Stomach (tissue), 4 donors: ENCODE data around the gene MAP6D1.

ENCODE experiments used
- CTCF ChIP-seq, 7 experiments: fragments of 450-650 bp in 4 of 7; fragments of 200-600 bp in 3 of 7; sonication (generic) in 3 of 7; IDR thresholded peaks; one replicate each; pipeline ENCODE4 v1.5.1; 2016 to 2019; ENCODE audit warnings: antibody characterized with exemption in 7 of 7, control low read depth in 2 of 7, mild to moderate bottlenecking in 1 of 7
- EP300 ChIP-seq: sonication (generic); formaldehyde crosslinking; IDR thresholded peaks from one replicate; pipeline ENCODE4 v1.6.1; 2017; ENCODE audit warnings: antibody characterized with exemption
- POLR2A ChIP-seq, 4 donors: fragments of 450-650 bp; IDR thresholded peaks; one replicate each; pipeline ENCODE4 v1.6.1; 2016; ENCODE audit warnings: antibody characterized with exemption in 4 of 4, control low read depth in 2 of 4, mild to moderate bottlenecking in 1 of 4, moderate library complexity in 1 of 4

GRCh38 chr3:183766107-183766506 is 59.3 kb downstream of the MAP6D1 start:
- TF ChIP-seq CTCF (IDR thresholded peaks at IDR 0.05) (no peak), POLR2A (IDR thresholded peaks at IDR 0.05) (no peak), EP300 (no peak)
